ENCODE measurements around the gene CCDC85B. TPM values are rescaled to one million over a fixed set of nuclear protein-coding genes. Genes with fewer than 3 reads are reported as not detected.
A peak's percentile ranks its signal among the peaks of the same experiment; 100 is the strongest.

The CCDC85B gene
- total RNA-seq, 1 donor from 2014 or later, result 26.6 TPM

GRCh38 chr11:65931773-65932557 lies 41.5 kb downstream of the CCDC85B start:
- no peak overlapping the region for H3K4me3 Mint-ChIP-seq (ENCODE audit: unreplicated experiment)
- no peak overlapping the region for H3K27ac Mint-ChIP-seq (ENCODE audit: unreplicated experiment)
- no peak for DNase-seq (ENCODE audit: low spot score)
- TF ChIP-seq CTCF (IDR thresholded peaks at IDR 0.05), result no peak
- H3K9me3 Mint-ChIP-seq (ENCODE audit: low read depth), result no peaks in the 10 kb centered on the region
- H3K27me3 Mint-ChIP-seq (ENCODE audit: low read depth), result no peaks in the 10 kb centered on the region
- H3K36me3 Mint-ChIP-seq (ENCODE audit: low read depth), result no peaks in the 10 kb centered on the region
- peaks cover 3% of the 10 kb centered on the region for H3K4me1 Mint-ChIP-seq (ENCODE audit: low read depth)

GRCh38 chr11:65932558-65932919 lies 42.1 kb downstream of the CCDC85B start:
- Mint-ChIP-seq H3K27me3 (ENCODE audit: low read depth) (no peaks in the 10 kb centered on the region), H3K9me3 (ENCODE audit: low read depth) (no peaks in the 10 kb centered on the region), H3K27ac (ENCODE audit: unreplicated experiment) (no peak overlapping the region), H3K4me1 (ENCODE audit: low read depth) (peaks cover 3% of the 10 kb centered on the region), H3K36me3 (ENCODE audit: low read depth) (no peaks in the 10 kb centered on the region), H3K4me3 (ENCODE audit: unreplicated experiment) (no peak overlapping the region)
- TF ChIP-seq CTCF (IDR thresholded peaks at IDR 0.05), result peak; percentile 34
- no peak for DNase-seq (ENCODE audit: low spot score)

- DNase-seq (ENCODE audit: low spot score), result no peak
- H3K9me3 Mint-ChIP-seq (ENCODE audit: low read depth), result no peaks in the 10 kb centered on the region
- peaks cover 3% of the 10 kb centered on the region for H3K4me1 Mint-ChIP-seq (ENCODE audit: low read depth)
- no peak overlapping the region for H3K4me3 Mint-ChIP-seq (ENCODE audit: unreplicated experiment)
- peak; percentile 9 for TF ChIP-seq CTCF (IDR thresholded peaks at IDR 0.05)
- H3K36me3 Mint-ChIP-seq (ENCODE audit: low read depth), result no peaks in the 10 kb centered on the region
- no peak overlapping the region for H3K27ac Mint-ChIP-seq (ENCODE audit: unreplicated experiment)
- H3K27me3 Mint-ChIP-seq (ENCODE audit: low read depth), result no peaks in the 10 kb centered on the region
Observed at GRCh38 chr11:65934014-65934413, 43.5 kb downstream of the CCDC85B start.

- Mint-ChIP-seq H3K4me3 (ENCODE audit: unreplicated experiment) (no peak overlapping the region), H3K9me3 (ENCODE audit: low read depth) (no peaks in the 10 kb centered on the region), H3K36me3 (ENCODE audit: low read depth) (no peaks in the 10 kb centered on the region), H3K27me3 (ENCODE audit: low read depth) (no peaks in the 10 kb centered on the region), H3K27ac (ENCODE audit: unreplicated experiment) (no peak overlapping the region), H3K4me1 (ENCODE audit: low read depth) (peaks cover 9% of the 10 kb centered on the region)
- TF ChIP-seq CTCF (IDR thresholded peaks at IDR 0.05), result no peak
- DNase-seq (ENCODE audit: low spot score), result no peak
Observed at GRCh38 chr11:65937766-65938165, 47.3 kb downstream of the CCDC85B start.

Other genes starting within 250 kb of the CCDC85B start
- 65.3 to 73.6 TPM (median 72.7 TPM) in 3 replicates for gene RELA, start 227.8 kb upstream of the CCDC85B start, total RNA-seq
- 39.9 to 53.6 TPM (median 43.2 TPM) in 3 replicates for gene KAT5, start 178.4 kb upstream of the CCDC85B start, total RNA-seq
- 39.3 to 56.9 TPM (median 42.7 TPM) in 3 replicates for gene RNASEH2C, start 169.9 kb upstream of the CCDC85B start, total RNA-seq
- 13.8 to 14.6 TPM (median 14.1 TPM) in 3 replicates for gene AP5B1, start 109.7 kb upstream of the CCDC85B start, total RNA-seq
- 0.12 TPM in 1 of 3 replicates, not detected in the others for gene OVOL1, start 103.6 kb upstream of the CCDC85B start, total RNA-seq
- 0.79 to 1.8 TPM (median 0.80 TPM) in 3 replicates for gene SNX32, start 56.7 kb upstream of the CCDC85B start, total RNA-seq
- 850 to 1,236 TPM (median 1,222 TPM) in 3 replicates for gene CFL1, start 32.5 kb upstream of the CCDC85B start, total RNA-seq
- 55.7 to 68.4 TPM (median 66.3 TPM) in 3 replicates for gene MUS81, start 30.2 kb upstream of the CCDC85B start, total RNA-seq
- gene EFEMP2, start 17.9 kb upstream of the CCDC85B start, total RNA-seq, result 174 to 310 TPM (median 290 TPM) in 3 replicates
- gene CTSW, start 10.8 kb upstream of the CCDC85B start, total RNA-seq, result not detected in 3 replicates
- 82.7 to 100 TPM (median 83.5 TPM) in 3 replicates for gene FIBP, start 2.2 kb upstream of the CCDC85B start, total RNA-seq
- 5.8 to 12.3 TPM (median 7.5 TPM) in 3 replicates for gene FOSL1, start 9.7 kb downstream of the CCDC85B start, total RNA-seq
- 68.2 to 69.8 TPM (median 68.8 TPM) in 3 replicates for gene C11orf68, start 28.4 kb downstream of the CCDC85B start, total RNA-seq
- gene DRAP1, start 28.8 kb downstream of the CCDC85B start, total RNA-seq, result 111 to 142 TPM (median 116 TPM) in 3 replicates
- gene TSGA10IP, start 54.8 kb downstream of the CCDC85B start, total RNA-seq, result not detected in 3 replicates
- gene SART1, start 71.1 kb downstream of the CCDC85B start, total RNA-seq, result 30.3 to 37.3 TPM (median 34.4 TPM) in 3 replicates
- gene EIF1AD, start 111.5 kb downstream of the CCDC85B start, total RNA-seq, result 30.6 to 36.6 TPM (median 34.0 TPM) in 3 replicates
- gene BANF1, start 111.8 kb downstream of the CCDC85B start, total RNA-seq, result 178 to 243 TPM (median 187 TPM) in 3 replicates
- not detected in 3 replicates for gene CST6, start 121.3 kb downstream of the CCDC85B start, total RNA-seq
- 0.44 TPM in 1 of 3 replicates, not detected in the others for gene CATSPER1, start 135.8 kb downstream of the CCDC85B start, total RNA-seq
- 1.1 to 2.0 TPM (median 1.8 TPM) in 3 replicates for gene GAL3ST3, start 158.5 kb downstream of the CCDC85B start, total RNA-seq
- 142 to 169 TPM (median 143 TPM) in 3 replicates for gene SF3B2, start 161.7 kb downstream of the CCDC85B start, total RNA-seq
- gene PACS1, start 179.6 kb downstream of the CCDC85B start, total RNA-seq, result 74.4 to 90.7 TPM (median 85.7 TPM) in 3 replicates